PC-3 (cell line): Measurements from ENCODE around the gene RINT1. TPM values are rescaled to one million over a fixed set of nuclear protein-coding genes. Genes with fewer than 3 reads are reported as not detected.

Experiments used
- total RNA-seq: library from RNA; depleted of rRNA; stranded (reverse); fragments of >200 nt; gene quantifications from 2 replicates; pipeline ENCODE4 v1.2.3, GENCODE V29; 2014; rRNA removed

Gene RINT1
- total RNA-seq, 1 experiment from 2014 or later: 20.8 TPM

Other genes starting within 250 kb of the RINT1 start
- 21.6 and 32.1 TPM in 2 replicates for gene SRPK2, start 143.3 kb upstream of the RINT1 start, total RNA-seq
- gene PUS7, start 9.9 kb upstream of the RINT1 start, total RNA-seq: 22.0 and 37.2 TPM in 2 replicates
- 0.18 TPM in 1 of 2 replicates, not detected in the other for gene EFCAB10, start 49.3 kb downstream of the RINT1 start, total RNA-seq